Keratinocyte (primary cell): ENCODE data around the gene ADAM12. TPM values are rescaled to one million over a fixed set of nuclear protein-coding genes. Genes with fewer than 3 reads are reported as not detected.
A peak's percentile ranks its signal among the peaks of the same experiment; 100 is the strongest.

Experiments used
- DNase-seq: peaks from one replicate; pipeline ENCODE4 v3.0.0-alpha.2; 2011; ENCODE audit warnings: low read depth, missing footprints, low spot score
- FAIRE-seq: peaks from 2 replicates; lab custom pipeline; 2011; peaks lifted over from hg19 to GRCh38; lab: Jason Lieb, UNC
- H2AFZ ChIP-seq: 2 replicates; pipeline ENCODE4 v1.6.0; 2012; ENCODE audit warnings: low read length, control low read depth, inconsistent platforms; ENCODE audit not compliant: control insufficient read depth
- H3K27ac ChIP-seq: 2 replicates; pipeline ENCODE4 v1.5.1; 2011; ENCODE audit warnings: low read length; ENCODE audit not compliant: control insufficient read depth, insufficient read depth
- H3K27me3 ChIP-seq: 3 replicates; pipeline ENCODE4 v1.6.0; 2011; ENCODE audit warnings: low read length; ENCODE audit not compliant: control insufficient read depth, insufficient read depth; ENCODE audit errors: extremely low read depth
- H3K36me3 ChIP-seq, 2 experiments: 2 replicates in 1 of 2; 3 replicates in 1 of 2; pipeline ENCODE4 v1.5.1; 2011; ENCODE audit warnings: low read length in 2 of 2, mild to moderate bottlenecking in 1 of 2; ENCODE audit not compliant: control insufficient read depth in 2 of 2, insufficient read depth in 2 of 2; ENCODE audit errors: extremely low read depth in 1 of 2
- H3K4me1 ChIP-seq: 3 replicates; pipeline ENCODE4 v1.5.1; 2011; ENCODE audit warnings: low read length; ENCODE audit not compliant: control insufficient read depth, insufficient read depth; ENCODE audit errors: extremely low read depth
- H3K4me2 ChIP-seq: 3 replicates; pipeline ENCODE4 v1.6.0; 2011; ENCODE audit warnings: low read depth, low read length; ENCODE audit not compliant: control insufficient read depth, insufficient read depth; ENCODE audit errors: extremely low read depth
- H3K4me3 ChIP-seq, 3 experiments: fragments of 200-600 bp in 1 of 3; sonication (generic) in 1 of 3; 2 replicates in 2 of 3; 3 replicates in 1 of 3; pipeline ENCODE4 v1.5.1; 2011 to 2016; ENCODE audit warnings: low read length in 3 of 3, mild to moderate bottlenecking in 3 of 3, control low read depth in 2 of 3, inconsistent platforms in 1 of 3, low read depth in 1 of 3, mixed read lengths in 1 of 3, mixed run types in 1 of 3, moderate library complexity in 1 of 3; ENCODE audit not compliant: control insufficient read depth in 2 of 3, insufficient read depth in 2 of 3; ENCODE audit errors: extremely low read depth in 1 of 3
- H3K79me2 ChIP-seq: 2 replicates; pipeline ENCODE4 v1.6.0; 2012; ENCODE audit warnings: low read length; ENCODE audit not compliant: control insufficient read depth, insufficient read depth
- H3K9ac ChIP-seq: 3 replicates; pipeline ENCODE4 v1.6.0; 2011; ENCODE audit warnings: low read length; ENCODE audit not compliant: control insufficient read depth, insufficient read depth; ENCODE audit errors: extremely low read depth
- H3K9me1 ChIP-seq: 3 replicates; pipeline ENCODE4 v1.6.0; 2011; ENCODE audit warnings: low read length; ENCODE audit not compliant: control insufficient read depth, insufficient read depth; ENCODE audit errors: extremely low read depth
- H3K9me3 ChIP-seq: 2 replicates; pipeline ENCODE4 v1.5.1; 2012; ENCODE audit warnings: low read depth, low read length; ENCODE audit not compliant: control insufficient read depth
- H4K20me1 ChIP-seq: 3 replicates; pipeline ENCODE4 v1.6.0; 2011; ENCODE audit warnings: low read length; ENCODE audit not compliant: control insufficient read depth, insufficient read depth; ENCODE audit errors: extremely low read depth
- CTCF ChIP-seq, 3 experiments: IDR thresholded peaks in 1 of 3; conservative IDR thresholded peaks in 1 of 3; optimal IDR thresholded peaks in 1 of 3; 2 replicates in 2 of 3; 3 replicates in 1 of 3; pipeline versions ENCODE3 to v1.5.1; 2011; ENCODE audit warnings: low read length in 3 of 3, mild to moderate bottlenecking in 3 of 3, moderate library complexity in 2 of 3, control low read depth in 1 of 3, inconsistent platforms in 1 of 3; ENCODE audit not compliant: insufficient read depth in 2 of 3; ENCODE audit errors: extremely low read depth in 1 of 3
- EZH2 ChIP-seq: IDR thresholded peaks from one replicate; pipeline ENCODE4 v1.6.1; 2012; ENCODE audit warnings: inconsistent platforms, mild to moderate bottlenecking, low read length, moderate library complexity
- dilution Hi-C: fragments of 300-500 bp; cut with MboI; formaldehyde crosslinking; loops from one replicate; pipeline ENCODE4 v1.7.0; 2020; ENCODE audit warnings: low sequenced_read_pairs; ENCODE audit not compliant: extremely low pct_ligation_motif_present
- polyA plus RNA-seq, 5 experiments: library from polyadenylated mRNA; depleted of rRNA in 3 of 5; stranded (reverse) in 3 of 5; stranded (forward) in 1 of 5; unstranded in 1 of 5; fragments of >200 nt; gene quantifications; 1 replicate in 1 of 5; 2 replicates in 3 of 5; 3 replicates in 1 of 5; pipeline versions ENCODE4 v1.2.1 to v1.2.3, GENCODE V29; 2011 to 2012; ENCODE audit warnings: missing spikeins in 2 of 5, low read depth in 1 of 5, low replicate concordance in 1 of 5

Gene ADAM12
- polyA plus RNA-seq, 1 donor (not counting 4 experiments of a cell fraction or from before 2014, with no cell fraction given): 0.07 TPM

DNA sequence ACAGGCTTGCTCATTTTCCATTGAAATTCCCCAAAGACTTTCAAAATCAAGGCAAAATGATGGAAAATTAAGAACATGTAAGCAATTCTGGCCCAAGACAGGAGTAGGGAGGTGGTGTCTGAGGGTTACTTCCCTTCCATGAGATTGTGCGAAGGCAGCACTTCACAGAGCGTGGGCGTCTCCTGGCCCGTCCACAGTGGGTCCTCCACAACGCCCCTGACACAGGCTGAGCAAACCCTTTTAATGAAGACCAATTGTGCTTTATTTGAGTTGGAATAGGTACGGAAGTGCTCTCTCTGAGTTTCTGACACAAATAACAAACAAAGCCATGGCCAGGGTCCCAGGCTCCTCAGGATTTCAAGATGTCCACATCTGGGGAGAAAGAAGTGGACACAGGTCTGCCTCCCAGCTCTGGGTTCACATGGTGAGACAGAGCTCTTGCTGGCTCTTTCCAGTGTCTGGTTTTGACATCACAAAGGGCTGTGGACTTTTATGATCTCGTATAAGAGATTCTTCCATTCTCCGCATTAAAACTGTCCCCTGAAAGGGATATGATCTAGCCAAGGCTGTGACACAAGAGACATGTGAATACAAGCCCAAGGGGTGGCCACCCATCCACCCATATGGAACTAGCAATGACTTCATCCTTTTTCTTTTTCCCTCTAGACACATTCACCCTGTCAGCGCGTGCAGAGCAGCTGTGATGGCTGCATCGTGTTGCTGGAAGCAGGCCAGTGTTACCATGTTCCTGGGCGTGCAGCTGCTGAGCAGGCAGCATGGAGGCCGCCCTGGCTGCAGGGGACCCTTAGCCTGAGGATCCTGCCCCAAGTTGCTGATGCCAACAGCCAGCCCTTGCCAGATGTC lies 145.6 kb downstream of the ADAM12 start:
- H3K79me2 ChIP-seq: no peaks in the 10 kb centered on the region
- H3K36me3 ChIP-seq: no peaks in the 10 kb centered on the region
- TF ChIP-seq EZH2 (no peak), CTCF (optimal IDR thresholded peaks at IDR 0.05 in 1 of 3, IDR thresholded peaks at IDR 0.05 in 1 of 3, conservative IDR thresholded peaks at IDR 0.05 in 1 of 3; ENCODE audit: extremely low read depth in 1 of 3, insufficient read depth in 2 of 3, low read length in 3 of 3) (no peak)
- H3K9me3 ChIP-seq: no peaks in the 10 kb centered on the region
- dilution Hi-C loops: no loop called here
- H4K20me1 ChIP-seq: no peaks in the 10 kb centered on the region
- H3K4me2 ChIP-seq: peak overlapping the region; percentile 13
- DNase-seq: no peak
- H3K4me1 ChIP-seq: peaks cover 19% of the 10 kb centered on the region
- no peaks in the 10 kb centered on the region for H3K27me3 ChIP-seq
- H3K9me1 ChIP-seq: no peaks in the 10 kb centered on the region
- H3K27ac ChIP-seq: no peak overlapping the region
- H3K9ac ChIP-seq: no peak overlapping the region
- H3K4me3 ChIP-seq: no peak overlapping the region
- peak; percentile 70 for FAIRE-seq
- no peak overlapping the region for H2AFZ ChIP-seq

- dilution Hi-C loops: no loop called here
- H3K4me3 ChIP-seq: no peak overlapping the region
- FAIRE-seq (no peak), DNase-seq (no peak)
- H3K27me3 ChIP-seq: no peaks in the 10 kb centered on the region
- H3K9me1 ChIP-seq: no peaks in the 10 kb centered on the region
- no peak overlapping the region for H3K27ac ChIP-seq
- no peak overlapping the region for H3K4me2 ChIP-seq
- TF ChIP-seq EZH2 (no peak), CTCF (optimal IDR thresholded peaks at IDR 0.05 in 1 of 3, IDR thresholded peaks at IDR 0.05 in 1 of 3, conservative IDR thresholded peaks at IDR 0.05 in 1 of 3; ENCODE audit: extremely low read depth in 1 of 3, insufficient read depth in 2 of 3, low read length in 3 of 3) (no peak)
- H4K20me1 ChIP-seq: no peaks in the 10 kb centered on the region
- no peak overlapping the region for H2AFZ ChIP-seq
- H3K36me3 ChIP-seq: no peaks in the 10 kb centered on the region
- no peaks in the 10 kb centered on the region for H3K9me3 ChIP-seq
- peaks cover 12% of the 10 kb centered on the region for H3K4me1 ChIP-seq
- H3K9ac ChIP-seq: no peak overlapping the region
- no peaks in the 10 kb centered on the region for H3K79me2 ChIP-seq
Measured at GRCh38 chr10:126240483-126240882, 147.8 kb downstream of the ADAM12 start.
